Limb (tissue), 2 donors: ENCODE results near the gene FAM222A.
A peak's percentile ranks its signal among the peaks of the same experiment; 100 is the strongest.

Source experiments
- DNase-seq, 2 donors: peaks; one replicate each; pipeline ENCODE4 v3.0.0-alpha.2; 2016; ENCODE audit errors: extremely low spot score in 2 of 2

Gene FAM222A

GRCh38 chr12:109795023-109795422, 81.4 kb downstream of the FAM222A start:
- DNase-seq, result no peak

DNA sequence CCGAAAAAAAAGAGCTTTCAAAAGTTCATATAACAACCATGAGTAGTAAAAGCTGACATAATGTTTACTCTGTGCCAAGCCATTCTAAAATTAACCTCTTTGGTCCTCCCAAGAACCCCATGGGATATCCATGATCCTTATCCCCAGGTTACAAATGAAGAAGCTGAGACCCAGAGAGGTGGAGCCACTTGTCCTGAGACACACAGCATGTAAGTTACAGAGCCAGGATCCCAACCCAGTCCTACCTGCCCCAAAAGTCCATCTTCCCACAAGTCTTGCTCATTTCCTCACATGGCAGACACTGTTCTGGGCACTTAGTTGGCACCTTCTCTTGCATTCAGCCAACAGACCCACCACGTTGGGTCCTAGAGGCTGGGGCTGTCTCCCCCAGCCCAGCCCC, 82.4 kb downstream of the FAM222A start:
- no peak for DNase-seq

DNA sequence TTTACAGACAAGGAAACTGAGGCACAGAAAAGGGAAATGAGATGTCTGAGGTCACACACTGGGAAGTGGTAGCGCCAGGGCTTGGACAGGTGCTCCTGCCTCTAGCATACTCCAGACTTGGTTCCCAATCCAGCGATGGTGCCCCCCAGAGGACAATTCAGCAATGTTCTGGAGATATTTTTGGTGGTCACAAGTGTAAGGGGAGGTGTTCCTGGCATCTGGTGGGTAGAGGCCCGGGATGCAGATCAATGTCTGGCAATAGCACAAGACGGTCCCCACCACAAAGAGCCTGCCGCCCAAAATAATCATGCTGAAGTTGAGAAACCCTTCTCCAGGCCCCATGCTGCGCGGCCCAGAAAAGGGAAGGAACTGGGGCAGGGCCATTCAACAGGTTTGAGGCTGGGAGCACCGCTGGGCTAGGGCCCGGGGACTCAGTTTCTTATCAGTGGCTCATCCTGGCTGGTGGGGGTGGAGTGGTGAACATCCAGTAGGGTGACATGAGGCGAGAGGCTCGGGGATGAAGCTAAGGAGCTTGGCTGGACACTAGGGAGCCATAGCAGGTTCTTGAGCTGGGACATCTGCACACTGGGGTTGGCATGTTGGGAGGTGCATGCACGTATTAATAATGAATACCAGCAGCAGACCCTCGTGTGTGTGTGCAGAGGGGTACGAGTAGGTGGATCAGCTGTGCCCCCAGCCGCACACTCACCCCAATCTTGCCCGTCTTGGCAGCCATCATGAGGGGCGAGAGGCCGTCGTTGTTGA, 84.5 kb downstream of the FAM222A start:
- no peak for DNase-seq

DNA sequence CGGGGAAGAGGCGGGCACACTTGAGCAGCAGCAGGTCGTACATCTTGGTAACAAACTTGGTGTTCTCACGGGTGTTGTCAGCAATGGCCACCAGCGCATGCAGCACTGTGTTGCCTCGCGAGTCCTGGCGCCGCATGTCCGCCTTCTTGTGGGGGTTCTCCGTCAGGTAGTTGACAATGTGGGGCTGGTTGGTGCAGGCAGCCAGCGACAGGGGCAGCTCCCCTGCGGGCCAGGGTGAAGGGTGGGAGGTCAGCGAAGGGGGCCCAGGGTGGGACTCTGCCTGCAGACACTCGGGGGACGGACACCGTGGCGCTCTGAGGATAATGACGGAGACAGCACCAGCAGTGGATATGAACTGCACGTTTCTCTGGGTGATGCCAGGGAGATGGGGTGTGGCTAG, 85.1 kb downstream of the FAM222A start:
- no peak for DNase-seq

GRCh38 chr12:109800536-109800935, 86.9 kb downstream of the FAM222A start:
- DNase-seq, result no peak

DNA sequence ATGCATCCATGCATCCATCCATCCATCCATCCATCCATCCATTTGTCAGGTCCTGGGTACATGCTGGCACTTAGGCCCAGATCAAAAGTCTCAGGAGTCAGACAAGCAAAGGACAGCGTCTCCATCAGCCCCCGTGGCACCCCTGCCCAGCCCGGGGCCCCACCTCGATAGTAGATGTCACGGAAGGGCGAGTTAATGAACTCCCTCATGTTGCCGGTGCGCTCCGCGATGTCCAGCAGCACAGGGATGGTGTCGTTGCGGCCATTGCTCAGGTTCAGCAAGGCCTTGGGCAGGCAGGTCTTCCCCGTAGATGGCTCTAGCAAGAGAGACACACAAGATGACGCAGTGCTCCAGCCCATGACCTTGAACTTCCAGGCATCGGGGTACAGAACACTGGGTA, 89.2 kb downstream of the FAM222A start:
- DNase-seq, result no peak

DNA sequence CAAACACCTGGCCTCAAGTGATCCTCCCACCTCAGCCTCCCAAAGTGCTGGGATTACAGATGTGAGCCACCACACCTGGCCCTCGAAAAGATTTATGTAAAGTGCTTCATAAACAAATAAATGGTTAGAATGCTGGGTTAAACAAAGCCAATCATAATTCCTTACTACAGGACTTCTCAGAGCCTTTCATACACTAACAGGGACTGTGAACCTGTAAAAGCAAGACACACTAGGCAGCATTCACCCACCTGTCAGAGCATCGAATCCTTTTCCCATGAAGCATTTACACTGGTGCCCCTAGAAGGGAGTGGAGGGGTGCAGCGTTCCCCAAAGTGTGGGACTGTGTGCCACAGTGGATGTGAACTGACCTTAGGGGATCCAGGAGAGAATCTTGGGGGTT, 90.1 kb downstream of the FAM222A start:
- no peak for DNase-seq

DNA sequence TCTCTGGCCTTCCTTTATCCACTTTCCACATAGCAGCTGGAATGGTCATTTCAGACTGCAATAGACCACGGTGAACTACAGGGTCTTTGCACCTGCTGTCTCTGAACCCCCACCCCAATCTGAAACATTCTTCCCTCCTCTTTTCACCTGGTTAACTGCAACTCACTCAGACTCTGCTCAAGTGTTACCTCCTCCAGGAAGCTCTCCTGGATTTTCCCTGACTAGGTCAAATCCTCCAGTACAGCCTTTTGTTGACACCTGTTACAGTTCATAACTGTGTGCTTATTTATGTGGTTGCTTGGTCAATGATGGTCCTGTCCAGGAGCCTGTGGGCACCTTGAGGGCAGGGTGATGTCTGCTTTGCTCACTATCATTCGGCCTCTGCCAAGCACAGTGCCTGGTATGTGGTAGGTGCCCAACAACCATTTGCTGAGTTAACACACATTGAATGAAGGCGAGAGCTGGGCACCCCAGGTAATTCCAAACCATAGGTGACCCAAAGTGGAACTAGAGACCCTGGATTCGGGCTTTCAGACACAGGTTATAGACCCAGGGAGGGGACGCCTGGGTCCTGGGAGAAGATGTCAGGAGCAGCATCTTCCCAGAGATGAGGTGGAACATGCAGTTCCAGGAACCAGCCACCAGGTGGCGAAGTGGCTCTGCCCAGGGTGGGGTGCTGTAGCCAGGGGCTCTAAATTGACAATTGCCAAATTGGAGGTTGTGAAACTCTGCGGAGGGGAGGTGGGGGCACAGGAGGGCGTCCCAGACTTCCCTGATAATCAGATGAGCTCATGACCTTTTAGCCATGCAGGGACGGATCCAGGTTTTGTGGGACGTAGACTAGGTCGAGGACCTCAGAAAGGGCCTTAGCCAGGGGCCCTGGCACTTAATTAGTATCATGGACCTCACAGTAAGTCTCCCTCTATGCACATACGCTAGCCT, 91.5 kb downstream of the FAM222A start:
- peak; percentile 51 to 75 for DNase-seq

GRCh38 chr12:109807954-109808643, 94.5 kb downstream of the FAM222A start:
- DNase-seq, result no peak

DNA sequence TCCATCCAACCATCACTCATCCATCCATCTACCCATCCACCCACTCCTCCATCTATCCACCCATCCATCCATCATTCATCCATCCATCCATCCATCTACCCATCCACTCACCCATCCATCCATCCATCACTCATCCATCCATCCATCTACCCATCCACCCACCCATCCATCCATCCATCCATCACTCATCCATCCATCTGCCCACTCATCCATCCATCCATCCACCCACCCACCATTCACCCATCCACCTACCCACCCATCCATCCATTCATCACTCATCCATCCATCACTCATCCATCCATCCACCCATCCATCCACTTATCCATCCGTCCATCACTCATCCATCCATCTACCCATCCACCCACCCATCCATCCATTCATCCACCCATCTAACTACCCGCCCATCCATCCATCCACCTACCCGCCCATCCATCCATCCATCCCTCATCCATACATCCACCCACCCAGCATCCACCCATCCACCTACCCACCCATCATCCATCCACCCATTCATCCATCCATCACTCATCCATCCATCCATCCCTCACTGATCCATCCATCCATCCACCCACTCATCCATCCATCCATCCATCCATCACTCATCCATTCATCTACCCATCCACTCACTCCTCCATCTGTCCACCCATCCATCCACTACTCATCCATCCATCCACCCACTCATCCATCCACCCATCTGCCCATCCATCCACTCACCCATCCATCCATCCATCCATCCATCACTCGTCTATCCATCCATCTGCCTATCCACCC, 95.4 kb downstream of the FAM222A start:
- DNase-seq, result no peak

DNA sequence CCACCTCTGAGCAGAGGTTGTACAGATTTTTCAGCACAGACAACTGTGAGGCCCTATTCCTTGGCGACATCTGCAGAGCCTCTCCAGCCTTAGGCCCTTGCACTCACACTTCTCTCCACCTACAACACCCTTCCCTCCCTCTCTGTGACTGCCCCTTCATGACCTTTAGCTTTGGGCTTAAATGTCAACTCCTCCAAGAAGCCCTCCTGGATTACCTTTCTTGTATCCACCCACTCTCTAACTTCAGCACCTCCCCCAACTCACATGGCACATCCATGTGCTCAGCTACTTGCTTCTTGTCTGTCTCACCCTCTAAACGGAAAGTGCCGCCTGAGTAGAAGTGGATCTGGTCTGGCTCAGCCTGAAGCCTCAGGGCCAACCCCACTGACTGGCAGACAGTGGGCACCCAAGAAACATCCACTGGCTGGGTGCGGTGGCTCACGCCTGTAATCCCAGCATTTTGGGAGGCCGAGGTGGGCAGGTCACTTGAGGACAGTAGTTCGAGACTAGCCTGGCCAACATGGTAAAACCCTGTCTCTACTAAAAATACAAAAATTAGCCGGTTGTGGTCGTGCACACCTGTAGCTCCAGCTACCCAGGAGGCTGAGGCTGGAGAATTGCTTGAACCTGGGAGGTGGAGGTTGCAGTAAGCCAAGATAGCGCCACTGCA, 97.5 kb downstream of the FAM222A start:
- DNase-seq, result no peak

GRCh38 chr12:109811624-109811995, 98.0 kb downstream of the FAM222A start:
- DNase-seq, result no peak

DNA sequence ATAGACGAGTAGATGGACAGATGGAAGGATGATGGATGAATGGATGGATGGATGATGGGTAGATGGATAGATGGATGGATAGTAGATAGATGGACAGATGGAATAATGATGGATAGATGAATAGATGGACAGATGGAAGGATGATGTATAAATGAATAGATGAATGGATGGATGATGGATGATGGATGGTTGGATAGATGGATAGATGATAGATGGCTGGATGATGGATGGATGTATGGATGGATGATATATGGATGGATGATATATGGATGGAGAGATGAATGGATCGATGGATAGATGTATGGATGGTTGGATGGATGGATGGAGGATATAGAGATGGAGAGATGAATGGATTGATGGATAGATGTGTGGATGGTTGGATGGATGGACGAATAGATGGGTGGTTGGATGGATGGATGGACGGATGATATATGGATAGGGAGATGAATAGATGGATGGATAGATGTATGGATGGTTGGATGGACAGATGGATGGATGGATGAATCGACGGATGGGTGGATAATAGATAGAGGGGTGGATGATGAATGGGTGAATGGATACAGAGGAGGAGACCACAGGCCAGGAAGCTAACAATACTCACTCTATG, 100.3 kb downstream of the FAM222A start:
- no peak for DNase-seq

DNA sequence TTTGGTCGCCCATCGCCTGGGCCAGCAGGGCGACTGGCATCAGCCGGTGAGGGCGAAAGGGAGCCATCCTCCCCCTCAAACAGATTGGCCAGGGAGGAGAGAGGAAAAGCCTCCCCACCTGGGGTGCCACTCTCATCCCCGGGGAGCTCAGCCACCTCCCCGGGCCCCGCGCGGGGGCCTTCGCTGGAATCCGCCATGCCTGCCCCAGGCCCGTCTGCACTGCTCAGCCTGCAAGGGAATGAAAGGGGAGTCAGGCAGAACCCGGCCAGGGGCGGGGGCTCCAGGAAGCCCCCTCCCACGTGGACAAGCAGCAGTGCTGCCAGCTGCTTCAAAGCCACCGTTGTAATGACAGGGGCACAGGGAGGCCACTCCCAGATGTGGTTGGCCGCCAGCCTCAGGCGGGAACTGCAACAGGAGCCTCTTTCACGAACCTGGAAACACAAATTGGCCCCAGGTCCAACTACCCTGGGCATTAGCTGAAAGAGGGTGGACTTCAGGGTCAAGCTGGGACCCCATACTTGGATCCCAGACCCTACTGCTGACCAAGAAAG, 101.0 kb downstream of the FAM222A start:
- DNase-seq, result peak in 1 of 2 donors; percentile 67

GRCh38 chr12:109815225-109815624, 101.6 kb downstream of the FAM222A start:
- DNase-seq, result no peak

DNA sequence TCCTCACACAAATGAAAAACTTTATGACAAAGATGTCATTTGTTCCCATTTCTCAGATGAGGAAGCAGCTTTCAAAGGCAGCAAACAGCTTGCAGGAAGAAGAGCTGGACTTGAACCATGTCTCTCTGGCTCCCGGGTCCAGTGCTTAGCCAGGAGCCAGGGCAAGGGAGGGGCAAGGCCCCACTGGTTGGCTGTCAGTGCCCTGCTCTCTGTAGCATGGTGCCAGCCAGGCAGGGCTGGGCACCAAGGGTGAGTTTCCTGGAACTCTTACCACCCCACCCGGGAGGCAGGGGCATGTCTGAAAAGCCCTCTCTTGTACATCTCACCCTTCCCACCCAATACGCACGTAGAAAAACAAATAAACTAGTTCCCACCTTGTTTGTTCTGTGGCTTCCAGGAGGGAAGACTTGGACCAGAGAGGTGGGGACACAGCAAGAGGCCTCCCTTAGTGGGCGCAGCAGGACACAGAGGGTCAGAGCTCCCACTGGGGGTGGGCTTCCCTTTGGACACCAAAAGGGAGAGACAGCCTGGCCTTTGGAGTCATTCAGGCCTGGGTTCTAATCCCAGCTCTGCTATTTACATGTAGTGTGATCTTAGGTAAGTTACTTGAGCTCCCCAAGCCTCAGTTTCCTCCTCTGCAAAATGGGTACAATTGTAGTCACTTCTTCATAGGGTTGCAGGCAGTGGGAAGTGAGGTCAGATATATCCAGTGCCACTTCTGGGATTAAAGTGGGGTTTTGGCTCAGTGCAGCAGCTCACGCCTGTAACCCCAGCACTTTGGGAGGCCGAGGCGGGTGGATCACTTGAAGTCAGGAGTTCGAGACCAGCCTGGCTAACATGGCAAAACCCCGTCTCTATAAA, 102.4 kb downstream of the FAM222A start:
- no peak for DNase-seq

- DNase-seq, result no peak
These were observed 103.2 kb downstream of the FAM222A start for GRCh38 chr12:109816870-109817269.

DNA sequence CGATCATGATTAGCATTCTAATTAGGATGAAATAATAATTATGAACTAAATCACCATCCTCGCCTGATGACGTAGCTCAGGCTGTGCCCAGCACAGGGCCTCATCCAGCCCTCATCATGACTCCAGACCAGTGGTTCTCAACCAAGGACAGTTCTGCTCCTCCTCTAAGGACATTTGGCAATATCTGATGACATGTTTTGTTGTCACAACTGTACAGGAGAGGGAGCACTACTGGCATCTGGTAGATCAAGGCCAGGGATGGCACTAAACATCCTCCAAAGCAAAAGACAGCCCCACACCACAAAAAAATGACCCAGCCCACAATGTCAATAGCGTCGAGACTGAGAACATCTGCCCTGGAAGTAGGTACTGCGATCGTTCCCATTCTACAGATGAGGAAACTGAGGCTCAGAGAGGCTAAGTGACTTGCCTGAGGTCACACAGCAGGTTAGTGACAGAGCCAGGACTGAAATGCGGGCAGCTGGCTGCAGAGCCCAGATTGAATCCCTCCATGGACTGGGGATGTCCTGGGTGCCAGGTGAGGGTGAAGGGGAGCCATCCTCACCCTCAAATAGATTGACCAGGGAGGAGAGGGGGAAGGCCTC, 104.1 kb downstream of the FAM222A start:
- DNase-seq, result no peak

- no peak for DNase-seq
These were observed 104.6 kb downstream of the FAM222A start for GRCh38 chr12:109818253-109818652.
